ENCODE data around the gene RTCB. TPM values are rescaled to one million over a fixed set of nuclear protein-coding genes. Genes with fewer than 3 reads are reported as not detected.

RTCB gene
- total RNA-seq, 1 donor from 2014 or later = 76.2 TPM

DNA sequence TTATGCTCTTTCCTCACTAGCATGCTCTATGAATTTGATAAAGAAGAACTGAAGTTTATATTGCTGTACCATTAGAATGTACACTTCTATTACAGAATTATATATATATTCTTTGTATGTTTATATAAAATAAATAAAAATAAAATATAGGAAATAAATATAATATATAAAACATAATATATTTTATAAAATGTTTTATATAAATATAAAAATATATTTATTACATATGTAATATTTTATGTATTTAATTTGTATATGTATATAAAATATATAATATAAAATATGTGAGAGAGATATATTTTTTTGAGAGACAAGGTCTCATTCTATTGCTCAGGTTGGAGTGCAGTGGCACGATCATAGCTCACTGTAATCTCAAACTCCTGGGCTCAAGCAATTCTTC lies 18.3 kb upstream of the RTCB start:
- H3K27ac Mint-ChIP-seq (ENCODE audit: unreplicated experiment) = no peak overlapping the region
- TF ChIP-seq CTCF (IDR thresholded peaks at IDR 0.05) = no peak
- H3K9me3 Mint-ChIP-seq (ENCODE audit: unreplicated experiment) = no peaks in the 10 kb centered on the region
- H3K4me3 Mint-ChIP-seq (ENCODE audit: unreplicated experiment) = no peak overlapping the region
- H3K4me1 Mint-ChIP-seq (ENCODE audit: unreplicated experiment) = no peaks in the 10 kb centered on the region
- DNase-seq (ENCODE audit: extremely low spot score, unreplicated experiment) = no peak
- H3K36me3 Mint-ChIP-seq (ENCODE audit: unreplicated experiment) = no peaks in the 10 kb centered on the region
- H3K27me3 Mint-ChIP-seq (ENCODE audit: unreplicated experiment) = peaks cover 25% of the 10 kb centered on the region

- peaks cover 31% of the 10 kb centered on the region for H3K27me3 Mint-ChIP-seq (ENCODE audit: unreplicated experiment)
- no peak overlapping the region for H3K4me3 Mint-ChIP-seq (ENCODE audit: unreplicated experiment)
- no peak for DNase-seq (ENCODE audit: extremely low spot score, unreplicated experiment)
- no peak overlapping the region for H3K27ac Mint-ChIP-seq (ENCODE audit: unreplicated experiment)
- no peaks in the 10 kb centered on the region for H3K9me3 Mint-ChIP-seq (ENCODE audit: unreplicated experiment)
- H3K4me1 Mint-ChIP-seq (ENCODE audit: unreplicated experiment) = no peaks in the 10 kb centered on the region
- TF ChIP-seq CTCF (IDR thresholded peaks at IDR 0.05) = no peak
- H3K36me3 Mint-ChIP-seq (ENCODE audit: unreplicated experiment) = no peaks in the 10 kb centered on the region
Measured at GRCh38 chr22:32426881-32427280, 14.8 kb upstream of the RTCB start.

DNA sequence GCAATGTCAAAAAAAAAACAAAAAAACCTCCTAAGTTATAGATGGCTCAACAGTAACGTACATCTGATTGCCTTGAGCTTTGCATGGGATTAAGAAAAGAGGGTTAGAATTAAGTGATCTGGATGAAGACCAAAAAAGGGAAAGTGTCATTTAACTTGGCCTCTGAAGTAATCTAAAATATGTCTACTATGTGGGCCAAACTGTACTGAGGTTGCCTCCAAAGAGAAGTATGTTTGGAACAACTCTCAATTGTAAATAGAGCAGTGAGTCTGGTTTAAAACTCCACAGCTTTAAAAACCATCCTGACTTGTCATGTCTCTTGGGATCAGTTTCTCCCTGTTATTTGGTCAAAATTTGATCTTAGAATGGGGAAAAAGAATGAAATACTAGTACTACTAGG lies 11.6 kb upstream of the RTCB start:
- Mint-ChIP-seq H3K9me3 (ENCODE audit: unreplicated experiment) (no peaks in the 10 kb centered on the region), H3K4me1 (ENCODE audit: unreplicated experiment) (no peaks in the 10 kb centered on the region), H3K36me3 (ENCODE audit: unreplicated experiment) (no peaks in the 10 kb centered on the region), H3K27me3 (ENCODE audit: unreplicated experiment) (peaks cover 44% of the 10 kb centered on the region), H3K4me3 (ENCODE audit: unreplicated experiment) (no peak overlapping the region), H3K27ac (ENCODE audit: unreplicated experiment) (no peak overlapping the region)
- TF ChIP-seq CTCF (IDR thresholded peaks at IDR 0.05) = no peak
- no peak for DNase-seq (ENCODE audit: extremely low spot score, unreplicated experiment)

DNA sequence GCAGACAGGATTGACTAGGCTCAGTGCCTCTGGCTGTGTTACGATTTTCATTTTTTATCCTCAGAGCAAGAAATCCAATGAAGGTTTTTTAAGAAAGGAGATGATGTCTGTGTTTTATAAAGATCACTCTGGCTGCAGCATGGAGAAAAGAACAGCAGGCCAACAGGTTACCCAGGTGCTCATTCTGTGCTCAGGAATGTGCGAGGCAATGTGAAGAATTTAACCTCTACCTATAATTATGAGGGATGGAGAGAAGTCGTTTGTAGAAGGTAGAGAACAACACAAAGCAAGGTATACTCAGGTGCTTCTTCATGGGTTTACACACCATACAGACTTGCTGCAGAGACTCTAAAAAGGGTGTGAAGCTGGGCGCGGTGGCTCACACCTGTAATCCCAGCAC lies 10.0 kb upstream of the RTCB start:
- Mint-ChIP-seq H3K27me3 (ENCODE audit: unreplicated experiment) (peaks cover 50% of the 10 kb centered on the region), H3K36me3 (ENCODE audit: unreplicated experiment) (no peaks in the 10 kb centered on the region), H3K27ac (ENCODE audit: unreplicated experiment) (no peak overlapping the region), H3K9me3 (ENCODE audit: unreplicated experiment) (no peaks in the 10 kb centered on the region), H3K4me1 (ENCODE audit: unreplicated experiment) (no peaks in the 10 kb centered on the region), H3K4me3 (ENCODE audit: unreplicated experiment) (no peak overlapping the region)
- DNase-seq (ENCODE audit: extremely low spot score, unreplicated experiment) = no peak
- no peak for TF ChIP-seq CTCF (IDR thresholded peaks at IDR 0.05)

DNA sequence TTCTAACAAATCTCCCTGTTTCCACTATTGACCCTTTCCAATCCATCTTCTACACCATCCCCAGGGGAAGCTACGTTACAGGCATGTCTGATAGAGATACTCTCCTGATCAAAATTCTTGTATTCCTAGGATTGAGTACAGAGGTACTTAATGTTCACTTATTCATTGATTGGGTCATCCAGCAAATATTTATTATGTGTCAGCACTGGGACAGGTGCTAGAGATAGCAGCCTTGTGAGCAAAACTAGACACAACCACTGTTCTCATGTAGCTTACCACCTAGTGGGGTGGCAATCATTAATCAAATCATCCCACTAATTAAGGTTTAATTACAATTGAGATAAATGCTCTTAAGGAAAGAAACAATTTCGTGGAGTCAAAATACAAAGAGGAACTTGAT lies 9.4 kb upstream of the RTCB start:
- no peaks in the 10 kb centered on the region for H3K36me3 Mint-ChIP-seq (ENCODE audit: unreplicated experiment)
- no peaks in the 10 kb centered on the region for H3K9me3 Mint-ChIP-seq (ENCODE audit: unreplicated experiment)
- no peak for DNase-seq (ENCODE audit: extremely low spot score, unreplicated experiment)
- no peak overlapping the region for H3K27ac Mint-ChIP-seq (ENCODE audit: unreplicated experiment)
- H3K27me3 Mint-ChIP-seq (ENCODE audit: unreplicated experiment) = peaks cover 54% of the 10 kb centered on the region
- TF ChIP-seq CTCF (IDR thresholded peaks at IDR 0.05) = no peak
- H3K4me1 Mint-ChIP-seq (ENCODE audit: unreplicated experiment) = no peaks in the 10 kb centered on the region
- H3K4me3 Mint-ChIP-seq (ENCODE audit: unreplicated experiment) = no peak overlapping the region
